D721Med (cell line): ENCODE results near the gene AIFM1.
A peak's percentile ranks its signal among the peaks of the same experiment; 100 is the strongest.

Experiments used
- DNase-seq: peaks from one replicate; pipeline ENCODE4 v3.0.0; 2011; ENCODE audit warnings: low spot score; ENCODE audit not compliant: insufficient read length
- FAIRE-seq: peaks from 2 replicates; lab custom pipeline; 2011; peaks lifted over from hg19 to GRCh38; lab: Jason Lieb, UNC
- CTCF ChIP-seq: IDR thresholded peaks from 2 replicates; pipeline ENCODE4 v1.5.1; 2012; ENCODE audit warnings: mild to moderate bottlenecking, control low read depth; ENCODE audit not compliant: insufficient read depth; ENCODE audit errors: missing control alignments

Gene AIFM1

GRCh38 chrX:130162094-130162735, 3.4 kb downstream of the AIFM1 start:
- DNase-seq = no peak
- no peak for FAIRE-seq
- TF ChIP-seq CTCF = no peak

GRCh38 chrX:130159776-130160175, 5.9 kb downstream of the AIFM1 start:
- TF ChIP-seq CTCF = no peak
- DNase-seq = no peak
- no peak for FAIRE-seq

- FAIRE-seq (no peak), DNase-seq (no peak)
- no peak for TF ChIP-seq CTCF
These were observed 7.3 kb downstream of the AIFM1 start for GRCh38 chrX:130158311-130158710.

- no peak for TF ChIP-seq CTCF
- DNase-seq (no peak), FAIRE-seq (peak; percentile 74)
These were observed 10.1 kb downstream of the AIFM1 start for GRCh38 chrX:130155564-130155963.

- DNase-seq = no peak
- FAIRE-seq = no peak
- TF ChIP-seq CTCF = no peak
These were observed 18.0 kb downstream of the AIFM1 start for GRCh38 chrX:130147631-130148030.

- TF ChIP-seq CTCF = no peak
- DNase-seq (no peak), FAIRE-seq (no peak)
These were observed 20.5 kb downstream of the AIFM1 start for GRCh38 chrX:130145123-130145522.

- TF ChIP-seq CTCF = peak; percentile 16
- DNase-seq (no peak), FAIRE-seq (no peak)
These were observed 21.1 kb downstream of the AIFM1 start for GRCh38 chrX:130144509-130144908.
